Keratinocyte (primary cell): ENCODE data around the gene TTLL13. TPM values are rescaled to one million over a fixed set of nuclear protein-coding genes. Genes with fewer than 3 reads are reported as not detected.
"Not testable (repeated sequence)": the region's sequence is repeated elsewhere in the genome, so short reads cannot be mapped to it uniquely, and the experiment has no call there.

ENCODE experiments used
- DNase-seq: peaks from one replicate; pipeline ENCODE4 v3.0.0-alpha.2; 2011; ENCODE audit warnings: low read depth, missing footprints, low spot score
- FAIRE-seq: peaks from 2 replicates; lab custom pipeline; 2011; peaks lifted over from hg19 to GRCh38; lab: Jason Lieb, UNC
- H2AFZ ChIP-seq: 2 replicates; pipeline ENCODE4 v1.6.0; 2012; ENCODE audit warnings: low read length, control low read depth, inconsistent platforms; ENCODE audit not compliant: control insufficient read depth
- H3K27ac ChIP-seq: 2 replicates; pipeline ENCODE4 v1.5.1; 2011; ENCODE audit warnings: low read length; ENCODE audit not compliant: control insufficient read depth, insufficient read depth
- H3K27me3 ChIP-seq: 3 replicates; pipeline ENCODE4 v1.6.0; 2011; ENCODE audit warnings: low read length; ENCODE audit not compliant: control insufficient read depth, insufficient read depth; ENCODE audit errors: extremely low read depth
- H3K36me3 ChIP-seq, 2 experiments: 2 replicates in 1 of 2; 3 replicates in 1 of 2; pipeline ENCODE4 v1.5.1; 2011; ENCODE audit warnings: low read length in 2 of 2, mild to moderate bottlenecking in 1 of 2; ENCODE audit not compliant: control insufficient read depth in 2 of 2, insufficient read depth in 2 of 2; ENCODE audit errors: extremely low read depth in 1 of 2
- H3K4me1 ChIP-seq: 3 replicates; pipeline ENCODE4 v1.5.1; 2011; ENCODE audit warnings: low read length; ENCODE audit not compliant: control insufficient read depth, insufficient read depth; ENCODE audit errors: extremely low read depth
- H3K4me2 ChIP-seq: 3 replicates; pipeline ENCODE4 v1.6.0; 2011; ENCODE audit warnings: low read depth, low read length; ENCODE audit not compliant: control insufficient read depth, insufficient read depth; ENCODE audit errors: extremely low read depth
- H3K4me3 ChIP-seq, 3 experiments: fragments of 200-600 bp in 1 of 3; sonication (generic) in 1 of 3; 2 replicates in 2 of 3; 3 replicates in 1 of 3; pipeline ENCODE4 v1.5.1; 2011 to 2016; ENCODE audit warnings: low read length in 3 of 3, mild to moderate bottlenecking in 3 of 3, control low read depth in 2 of 3, inconsistent platforms in 1 of 3, low read depth in 1 of 3, mixed read lengths in 1 of 3, mixed run types in 1 of 3, moderate library complexity in 1 of 3; ENCODE audit not compliant: control insufficient read depth in 2 of 3, insufficient read depth in 2 of 3; ENCODE audit errors: extremely low read depth in 1 of 3
- H3K79me2 ChIP-seq: 2 replicates; pipeline ENCODE4 v1.6.0; 2012; ENCODE audit warnings: low read length; ENCODE audit not compliant: control insufficient read depth, insufficient read depth
- H3K9ac ChIP-seq: 3 replicates; pipeline ENCODE4 v1.6.0; 2011; ENCODE audit warnings: low read length; ENCODE audit not compliant: control insufficient read depth, insufficient read depth; ENCODE audit errors: extremely low read depth
- H3K9me1 ChIP-seq: 3 replicates; pipeline ENCODE4 v1.6.0; 2011; ENCODE audit warnings: low read length; ENCODE audit not compliant: control insufficient read depth, insufficient read depth; ENCODE audit errors: extremely low read depth
- H3K9me3 ChIP-seq: 2 replicates; pipeline ENCODE4 v1.5.1; 2012; ENCODE audit warnings: low read depth, low read length; ENCODE audit not compliant: control insufficient read depth
- H4K20me1 ChIP-seq: 3 replicates; pipeline ENCODE4 v1.6.0; 2011; ENCODE audit warnings: low read length; ENCODE audit not compliant: control insufficient read depth, insufficient read depth; ENCODE audit errors: extremely low read depth
- CTCF ChIP-seq, 3 experiments: IDR thresholded peaks in 1 of 3; conservative IDR thresholded peaks in 1 of 3; optimal IDR thresholded peaks in 1 of 3; 2 replicates in 2 of 3; 3 replicates in 1 of 3; pipeline versions ENCODE3 to v1.5.1; 2011; ENCODE audit warnings: low read length in 3 of 3, mild to moderate bottlenecking in 3 of 3, moderate library complexity in 2 of 3, control low read depth in 1 of 3, inconsistent platforms in 1 of 3; ENCODE audit not compliant: insufficient read depth in 2 of 3; ENCODE audit errors: extremely low read depth in 1 of 3
- EZH2 ChIP-seq: IDR thresholded peaks from one replicate; pipeline ENCODE4 v1.6.1; 2012; ENCODE audit warnings: inconsistent platforms, mild to moderate bottlenecking, low read length, moderate library complexity
- dilution Hi-C: fragments of 300-500 bp; cut with MboI; formaldehyde crosslinking; loops from one replicate; pipeline ENCODE4 v1.7.0; 2020; ENCODE audit warnings: low sequenced_read_pairs; ENCODE audit not compliant: extremely low pct_ligation_motif_present
- polyA plus RNA-seq, 5 experiments: library from polyadenylated mRNA; depleted of rRNA in 3 of 5; stranded (reverse) in 3 of 5; stranded (forward) in 1 of 5; unstranded in 1 of 5; fragments of >200 nt; gene quantifications; 1 replicate in 1 of 5; 2 replicates in 3 of 5; 3 replicates in 1 of 5; pipeline versions ENCODE4 v1.2.1 to v1.2.3, GENCODE V29; 2011 to 2012; ENCODE audit warnings: missing spikeins in 2 of 5, low read depth in 1 of 5, low replicate concordance in 1 of 5

TTLL13 gene
- polyA plus RNA-seq, 1 donor (not counting 4 experiments of a cell fraction or from before 2014, with no cell fraction given), result 0.07 TPM

- TF ChIP-seq EZH2 (no peak), CTCF (optimal IDR thresholded peaks at IDR 0.05 in 1 of 3, IDR thresholded peaks at IDR 0.05 in 1 of 3, conservative IDR thresholded peaks at IDR 0.05 in 1 of 3; ENCODE audit: extremely low read depth in 1 of 3, insufficient read depth in 2 of 3, low read length in 3 of 3) (no peak)
Observed at GRCh38 chr15:90270502-90271150, 21.3 kb downstream of the TTLL13 start.

GRCh38 chr15:90271459-90272166 lies 22.3 kb downstream of the TTLL13 start:
- H3K9me1 ChIP-seq, result peaks cover 5% of the 10 kb centered on the region
- no peak overlapping the region for H3K27ac ChIP-seq
- H3K36me3 ChIP-seq, result peaks cover 13 to 33% of the 10 kb centered on the region in 2 experiments
- no peak for DNase-seq
- dilution Hi-C loops, result no loop called here
- no peak overlapping the region for H2AFZ ChIP-seq
- H3K4me3 ChIP-seq, result no peak overlapping the region
- peaks cover 3% of the 10 kb centered on the region for H4K20me1 ChIP-seq
- no peak overlapping the region for H3K4me2 ChIP-seq
- H3K4me1 ChIP-seq, result peaks cover 14% of the 10 kb centered on the region
- H3K79me2 ChIP-seq, result peaks cover 51% of the 10 kb centered on the region
- H3K9ac ChIP-seq, result no peak overlapping the region
- H3K9me3 ChIP-seq, result no peaks in the 10 kb centered on the region
- no peaks in the 10 kb centered on the region for H3K27me3 ChIP-seq
- FAIRE-seq, result peak; percentile 43
- TF ChIP-seq CTCF (optimal IDR thresholded peaks at IDR 0.05 in 1 of 3, IDR thresholded peaks at IDR 0.05 in 1 of 3, conservative IDR thresholded peaks at IDR 0.05 in 1 of 3; ENCODE audit: extremely low read depth in 1 of 3, insufficient read depth in 2 of 3, low read length in 3 of 3) (no peak), EZH2 (no peak)

More at GRCh38 chr15:90270502-90271150, 21.3 kb downstream of the TTLL13 start:
- Histone ChIP-seq H3K4me1 (peaks cover 16% of the 10 kb centered on the region), H2AFZ (no peak overlapping the region), H4K20me1 (peaks cover 3% of the 10 kb centered on the region), H3K9me3 (no peaks in the 10 kb centered on the region), H3K9ac (no peak overlapping the region), H3K36me3 (peaks cover 13 to 34% of the 10 kb centered on the region in 2 experiments), H3K27me3 (no peaks in the 10 kb centered on the region), H3K79me2 (peaks cover 60% of the 10 kb centered on the region), H3K9me1 (peaks cover 5% of the 10 kb centered on the region), H3K27ac (no peak overlapping the region), H3K4me2 (no peak overlapping the region), H3K4me3 (no peak overlapping the region)
- FAIRE-seq (no peak), DNase-seq (no peak)
- dilution Hi-C loops, result no loop called here

- DNase-seq, H2AFZ ChIP-seq, H3K9me1 ChIP-seq, H3K27ac ChIP-seq, H3K4me2 ChIP-seq, H4K20me1 ChIP-seq, H3K9me3 ChIP-seq, H3K4me3 ChIP-seq, H3K79me2 ChIP-seq, H3K27me3 ChIP-seq, H3K36me3 ChIP-seq, H3K9ac ChIP-seq, dilution Hi-C loops, H3K4me1 ChIP-seq, FAIRE-seq: not testable (repeated sequence)
Observed at GRCh38 chr15:90278467-90278866, 29.1 kb downstream of the TTLL13 start.
